MV-4-11 (cell line): Measurements from ENCODE around the gene LEMD1.
A peak's percentile ranks its signal among the peaks of the same experiment; 100 is the strongest.
"Not testable (repeated sequence)": the region's sequence is repeated elsewhere in the genome, so short reads cannot be mapped to it uniquely, and the experiment has no call there.

Experiments used
- DNase-seq: peaks from one replicate; lab custom pipeline; 2025; lab: John Stamatoyannopoulos, UW

Gene LEMD1

GRCh38 chr1:205429762-205430695 is 8.2 kb upstream of the LEMD1 start:
- no peak for DNase-seq

GRCh38 chr1:205424901-205425600 is 3.2 kb upstream of the LEMD1 start:
- no peak for DNase-seq

- DNase-seq = no peak
Observed at GRCh38 chr1:205423814-205424399, 2.1 kb upstream of the LEMD1 start.

GRCh38 chr1:205422993-205423642 is 1.3 kb upstream of the LEMD1 start:
- DNase-seq = no peak

- no peak for DNase-seq
Observed at GRCh38 chr1:205420938-205421337, 918 bp downstream of the LEMD1 start.

GRCh38 chr1:205417870-205418635 is 3.8 kb downstream of the LEMD1 start:
- no peak for DNase-seq

- no peak for DNase-seq
Observed at GRCh38 chr1:205416322-205416721, 5.5 kb downstream of the LEMD1 start.

GRCh38 chr1:205410581-205411298 is 11.1 kb downstream of the LEMD1 start:
- DNase-seq = no peak

GRCh38 chr1:205407970-205408369 is 13.9 kb downstream of the LEMD1 start:
- DNase-seq = no peak

- not testable (repeated sequence) for DNase-seq
Observed at GRCh38 chr1:205406252-205406651, 15.6 kb downstream of the LEMD1 start.

- not testable (repeated sequence) for DNase-seq
Observed at GRCh38 chr1:205404484-205404883, 17.4 kb downstream of the LEMD1 start.

- DNase-seq = no peak
Observed at GRCh38 chr1:205398586-205398985, 23.3 kb downstream of the LEMD1 start.

GRCh38 chr1:205396967-205397616 is 24.8 kb downstream of the LEMD1 start:
- DNase-seq = peak; percentile 35

GRCh38 chr1:205395616-205396015 is 26.2 kb downstream of the LEMD1 start:
- DNase-seq = no peak

- DNase-seq = no peak
Observed at GRCh38 chr1:205392650-205393049, 29.2 kb downstream of the LEMD1 start.

- DNase-seq = no peak
Observed at GRCh38 chr1:205391386-205391785, 30.5 kb downstream of the LEMD1 start.

GRCh38 chr1:205387845-205388244 is 34.0 kb downstream of the LEMD1 start:
- no peak for DNase-seq

- DNase-seq = not testable (repeated sequence)
Observed at GRCh38 chr1:205382990-205383389, 38.9 kb downstream of the LEMD1 start.

- no peak for DNase-seq
Observed at GRCh38 chr1:205382561-205382960, 39.3 kb downstream of the LEMD1 start.

GRCh38 chr1:205381305-205381704 is 40.6 kb downstream of the LEMD1 start:
- DNase-seq = no peak
